ENCODE results near the gene HES6. TPM values are rescaled to one million over a fixed set of nuclear protein-coding genes. Genes with fewer than 3 reads are reported as not detected.

Gene HES6
- total and polyA plus RNA-seq, 2 experiments from 2014 or later: 17.8 to 23.0 TPM

DNA sequence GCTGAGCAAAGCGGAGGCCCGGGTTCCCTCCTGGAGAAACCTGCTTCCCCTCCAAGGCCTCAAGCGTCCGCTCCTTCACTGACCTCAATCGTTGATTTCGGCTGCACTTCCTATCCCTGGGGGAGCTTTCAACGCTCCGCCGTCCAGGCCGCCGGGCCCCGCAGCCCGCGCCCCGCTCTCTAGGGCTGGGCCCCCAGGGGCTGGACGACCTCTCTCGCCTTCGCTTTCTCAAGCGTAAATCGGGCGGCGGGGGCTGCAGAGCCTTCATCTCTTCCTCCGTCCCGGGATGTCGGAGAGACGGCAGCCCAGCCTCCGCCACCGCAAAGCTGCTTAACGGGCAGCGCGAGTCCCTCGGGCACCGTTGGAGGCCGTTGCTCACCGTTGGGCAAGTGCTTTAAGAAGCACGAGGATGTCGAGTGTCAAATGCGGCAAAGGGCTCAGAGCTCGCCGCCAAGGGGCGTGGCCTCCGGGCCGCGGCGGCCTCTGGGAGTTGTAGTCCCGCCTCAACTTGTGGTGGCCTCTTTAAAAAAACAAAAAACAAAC lies 8.5 kb downstream of the HES6 start:
- H2AFZ ChIP-seq: peak overlapping the region; percentile 99
- peaks cover 13% of the 10 kb centered on the region for H3K4me1 ChIP-seq (ENCODE audit: insufficient read depth)
- TF ChIP-seq, protein P1, sequence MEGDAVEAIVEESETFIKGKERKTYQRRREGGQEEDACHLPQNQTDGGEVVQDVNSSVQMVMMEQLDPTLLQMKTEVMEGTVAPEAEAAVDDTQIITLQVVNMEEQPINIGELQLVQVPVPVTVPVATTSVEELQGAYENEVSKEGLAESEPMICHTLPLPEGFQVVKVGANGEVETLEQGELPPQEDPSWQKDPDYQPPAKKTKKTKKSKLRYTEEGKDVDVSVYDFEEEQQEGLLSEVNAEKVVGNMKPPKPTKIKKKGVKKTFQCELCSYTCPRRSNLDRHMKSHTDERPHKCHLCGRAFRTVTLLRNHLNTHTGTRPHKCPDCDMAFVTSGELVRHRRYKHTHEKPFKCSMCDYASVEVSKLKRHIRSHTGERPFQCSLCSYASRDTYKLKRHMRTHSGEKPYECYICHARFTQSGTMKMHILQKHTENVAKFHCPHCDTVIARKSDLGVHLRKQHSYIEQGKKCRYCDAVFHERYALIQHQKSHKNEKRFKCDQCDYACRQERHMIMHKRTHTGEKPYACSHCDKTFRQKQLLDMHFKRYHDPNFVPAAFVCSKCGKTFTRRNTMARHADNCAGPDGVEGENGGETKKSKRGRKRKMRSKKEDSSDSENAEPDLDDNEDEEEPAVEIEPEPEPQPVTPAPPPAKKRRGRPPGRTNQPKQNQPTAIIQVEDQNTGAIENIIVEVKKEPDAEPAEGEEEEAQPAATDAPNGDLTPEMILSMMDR (IDR thresholded peaks at IDR 0.05; ENCODE audit: poor library complexity): no peak
- TF ChIP-seq EZH2 (IDR thresholded peaks at IDR 0.05; ENCODE audit: borderline replicate concordance): no peak
- no peak for TF ChIP-seq EZH2phosphoT487 (IDR thresholded peaks at IDR 0.05; ENCODE audit: low read depth, severe bottlenecking, unreplicated experiment)
- H3K27me3 ChIP-seq: no peaks in the 10 kb centered on the region
- no peaks in the 10 kb centered on the region for H3K36me3 ChIP-seq (replicated peaks; ENCODE audit: insufficient read depth, low read depth)
- no peak overlapping the region for H3K27ac ChIP-seq
- H3K79me2 ChIP-seq: no peaks in the 10 kb centered on the region
- H3K9me3 ChIP-seq (ENCODE audit: low read depth): no peaks in the 10 kb centered on the region
- H3K4me3 ChIP-seq: peak overlapping the region; percentile 92
- H4K20me1 ChIP-seq (ENCODE audit: insufficient read depth, poor library complexity, severe bottlenecking): no peaks in the 10 kb centered on the region
- peak; percentile 83 for DNase-seq (ENCODE audit: low spot score)
- 8% methylated on average over 40 of the region's 46 CpGs for WGBS (ENCODE audit: low lambda C conversion rate, missing lambda C conversion rate)
- H3K9me2 ChIP-seq (replicated peaks; ENCODE audit: insufficient read depth): no peaks in the 10 kb centered on the region
- H3K4me2 ChIP-seq: peak overlapping the region; percentile 100

DNA sequence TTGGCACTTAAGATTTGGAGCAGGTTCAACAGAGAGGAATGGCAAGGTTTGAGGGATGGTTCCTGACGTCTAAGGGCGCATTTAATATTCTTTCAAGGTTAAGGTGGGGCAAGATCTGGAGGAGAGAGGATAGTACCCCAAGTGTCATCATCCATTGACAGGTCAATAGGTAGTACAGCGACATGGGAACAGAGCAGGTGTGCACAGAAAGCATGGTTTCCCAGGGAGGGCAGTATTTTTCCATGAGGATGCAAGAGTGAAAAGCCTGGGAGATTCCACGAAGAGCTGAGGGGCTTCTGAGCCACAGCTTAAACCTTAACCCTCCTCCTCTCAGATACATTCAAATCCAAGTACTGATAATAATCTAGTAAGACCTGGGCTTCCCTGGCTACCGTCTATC lies 9.1 kb downstream of the HES6 start:
- Histone ChIP-seq H3K4me1 (ENCODE audit: insufficient read depth) (peaks cover 13% of the 10 kb centered on the region), H3K36me3 (replicated peaks; ENCODE audit: insufficient read depth, low read depth) (no peaks in the 10 kb centered on the region), H4K20me1 (ENCODE audit: insufficient read depth, poor library complexity, severe bottlenecking) (no peaks in the 10 kb centered on the region), H3K9me3 (ENCODE audit: low read depth) (no peaks in the 10 kb centered on the region), H2AFZ (peak overlapping the region; percentile 99), H3K9me2 (replicated peaks; ENCODE audit: insufficient read depth) (no peaks in the 10 kb centered on the region), H3K27me3 (no peaks in the 10 kb centered on the region), H3K4me3 (peak overlapping the region; percentile 92), H3K27ac (no peak overlapping the region), H3K79me2 (no peaks in the 10 kb centered on the region), H3K4me2 (peak overlapping the region; percentile 100)
- 71% methylated on average over 5 of the region's 5 CpGs for WGBS (ENCODE audit: low lambda C conversion rate, missing lambda C conversion rate)
- DNase-seq (ENCODE audit: low spot score): no peak
- TF ChIP-seq EZH2phosphoT487 (IDR thresholded peaks at IDR 0.05; ENCODE audit: low read depth, severe bottlenecking, unreplicated experiment) (no peak), EZH2 (IDR thresholded peaks at IDR 0.05; ENCODE audit: borderline replicate concordance) (no peak)
- TF ChIP-seq, protein P1 (IDR thresholded peaks at IDR 0.05; ENCODE audit: poor library complexity): no peak

DNA sequence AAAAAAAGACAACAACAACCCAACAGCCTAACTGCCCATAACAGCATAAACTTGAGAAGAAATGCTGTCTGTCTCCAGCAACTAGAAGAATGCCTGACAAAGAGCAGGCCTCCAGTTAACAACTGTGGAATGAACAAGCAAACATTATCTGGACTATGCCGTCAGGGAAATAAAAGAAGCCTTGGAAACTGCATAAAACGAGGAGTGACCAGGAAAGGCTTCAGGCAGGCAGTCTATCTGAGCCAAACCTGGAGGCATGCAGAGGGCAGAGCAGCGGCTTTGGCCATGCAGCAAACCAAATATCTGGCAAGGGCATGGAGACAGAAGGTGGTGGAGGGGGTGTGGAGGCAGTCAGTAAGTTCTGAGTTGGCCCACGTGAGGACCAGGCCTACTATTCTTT lies 11.1 kb downstream of the HES6 start:
- Histone ChIP-seq H3K9me3 (ENCODE audit: low read depth) (no peaks in the 10 kb centered on the region), H3K27ac (peak overlapping the region; percentile 50), H3K36me3 (replicated peaks; ENCODE audit: insufficient read depth, low read depth) (no peaks in the 10 kb centered on the region), H3K4me3 (no peak overlapping the region), H3K4me2 (no peak overlapping the region), H3K79me2 (no peaks in the 10 kb centered on the region), H3K4me1 (ENCODE audit: insufficient read depth) (peaks cover 13% of the 10 kb centered on the region), H4K20me1 (ENCODE audit: insufficient read depth, poor library complexity, severe bottlenecking) (no peaks in the 10 kb centered on the region), H2AFZ (no peak overlapping the region), H3K9me2 (replicated peaks; ENCODE audit: insufficient read depth) (no peaks in the 10 kb centered on the region), H3K27me3 (no peaks in the 10 kb centered on the region)
- TF ChIP-seq, protein P1 (IDR thresholded peaks at IDR 0.05; ENCODE audit: poor library complexity): no peak
- TF ChIP-seq EZH2phosphoT487 (IDR thresholded peaks at IDR 0.05; ENCODE audit: low read depth, severe bottlenecking, unreplicated experiment): no peak
- no peak for TF ChIP-seq EZH2 (IDR thresholded peaks at IDR 0.05; ENCODE audit: borderline replicate concordance)
- 31% methylated on average over 4 of the region's 4 CpGs for WGBS (ENCODE audit: low lambda C conversion rate, missing lambda C conversion rate)
- peak; percentile 58 for DNase-seq (ENCODE audit: low spot score)

Data from hepatocyte (in vitro differentiated cells).